Fibroblast of lung (primary cell): ENCODE data around the gene BIN1. TPM values are rescaled to one million over a fixed set of nuclear protein-coding genes. Genes with fewer than 3 reads are reported as not detected.

Experiments
- DNase-seq, 2 donors: peaks; one replicate each; pipeline versions ENCODE4 v3.0.0 to v3.0.0-alpha.2; 2010; ENCODE audit warnings: low read depth in 2 of 2
- H2AFZ ChIP-seq: 2 replicates; pipeline ENCODE4 v1.5.1; 2012; ENCODE audit warnings: low read length, control low read depth, inconsistent platforms
- H3K27ac ChIP-seq: 2 replicates; pipeline ENCODE4 v1.5.1; 2011; ENCODE audit warnings: low read length, control low read depth; ENCODE audit not compliant: insufficient read depth
- H3K27me3 ChIP-seq: 2 replicates; pipeline ENCODE4 v1.5.1; 2011; ENCODE audit warnings: mild to moderate bottlenecking, low read length; ENCODE audit not compliant: control insufficient read depth, insufficient read depth
- H3K36me3 ChIP-seq: 2 replicates; pipeline ENCODE4 v1.5.1; 2011; ENCODE audit warnings: low read length; ENCODE audit not compliant: control insufficient read depth, insufficient read depth
- H3K4me1 ChIP-seq: 2 replicates; pipeline ENCODE4 v1.5.1; 2011; ENCODE audit warnings: low read length; ENCODE audit not compliant: control insufficient read depth, insufficient read depth; ENCODE audit errors: extremely low read depth
- H3K4me2 ChIP-seq: 2 replicates; pipeline ENCODE4 v1.5.1; 2011; ENCODE audit warnings: low read length, control low read depth; ENCODE audit not compliant: insufficient read depth; ENCODE audit errors: extremely low read depth
- H3K4me3 ChIP-seq, 4 experiments: fragments of 200-600 bp in 1 of 4; sonication (generic) in 1 of 4; replicated peaks in 1 of 4; 2 replicates each; pipeline ENCODE4 v1.5.1; 2011 to 2016; ENCODE audit warnings: low read length in 4 of 4, low read depth in 3 of 4, mild to moderate bottlenecking in 3 of 4, control low read depth in 2 of 4, inconsistent platforms in 1 of 4, mixed read lengths in 1 of 4; ENCODE audit not compliant: insufficient read depth in 1 of 4; ENCODE audit errors: control extremely low read depth in 1 of 4
- H3K79me2 ChIP-seq: 2 replicates; pipeline ENCODE4 v1.5.1; 2012; ENCODE audit warnings: mild to moderate bottlenecking, low read length, inconsistent platforms; ENCODE audit not compliant: control insufficient read depth, insufficient read depth
- H3K9ac ChIP-seq: 2 replicates; pipeline ENCODE4 v1.5.1; 2011; ENCODE audit warnings: mild to moderate bottlenecking, low read length, control low read depth; ENCODE audit not compliant: insufficient read depth
- H3K9me3 ChIP-seq: 2 replicates; pipeline ENCODE4 v1.5.1; 2012; ENCODE audit warnings: low read depth, low read length; ENCODE audit not compliant: control insufficient read depth, insufficient read depth
- H4K20me1 ChIP-seq: 2 replicates; pipeline ENCODE4 v1.5.1; 2011; ENCODE audit warnings: low read length; ENCODE audit not compliant: control insufficient read depth, insufficient read depth; ENCODE audit errors: extremely low read depth
- CTCF ChIP-seq, 2 donors: IDR thresholded peaks in 1 of 2; conservative IDR thresholded peaks in 1 of 2; 1 replicate in 1 of 2; 2 replicates in 1 of 2; pipeline ENCODE4 v1.5.1; 2011 to 2012; ENCODE audit warnings: low read length in 2 of 2, control low read depth in 1 of 2, inconsistent platforms in 1 of 2, low read depth in 1 of 2, mild to moderate bottlenecking in 1 of 2
- EZH2 ChIP-seq: IDR thresholded peaks from 2 replicates; pipeline ENCODE4 v1.5.1; 2012; ENCODE audit warnings: low read length, control low read depth, mild to moderate bottlenecking; ENCODE audit errors: missing control alignments
- polyA plus RNA-seq, 2 donors: library from polyadenylated mRNA; depleted of rRNA in 1 of 2; stranded (reverse) in 1 of 2; unstranded in 1 of 2; fragments of >200 nt; gene quantifications; 2 replicates each; pipeline ENCODE4 v1.2.1, GENCODE V29; 2011 to 2012; ENCODE audit warnings: missing spikeins in 1 of 2
- total RNA-seq: library from RNA; depleted of rRNA; stranded (reverse); fragments of >200 nt; gene quantifications from 2 replicates; pipeline ENCODE4 v1.2.1, GENCODE V29; 2014

Gene BIN1
- total and polyA plus RNA-seq, 2 donors (not counting 1 experiment from before 2014, with no cell fraction given), result 17.3 to 68.7 TPM

- TF ChIP-seq EZH2 (no peak), CTCF (conservative IDR thresholded peaks at IDR 0.05 in 1 of 2, IDR thresholded peaks at IDR 0.05 in 1 of 2; ENCODE audit: low read depth in 1 of 2, low read length in 2 of 2) (peak in 1 of 2 donors; percentile 15)
- Histone ChIP-seq H4K20me1 (no peaks in the 10 kb centered on the region), H3K4me3 (no peak overlapping the region), H2AFZ (no peak overlapping the region), H3K27ac (no peak overlapping the region), H3K27me3 (no peaks in the 10 kb centered on the region), H3K9me3 (no peaks in the 10 kb centered on the region), H3K9ac (no peak overlapping the region), H3K36me3 (no peaks in the 10 kb centered on the region), H3K4me2 (no peak overlapping the region), H3K79me2 (no peaks in the 10 kb centered on the region), H3K4me1 (peaks cover 7% of the 10 kb centered on the region)
- DNase-seq, result no peak
These were observed 79.2 kb downstream of the BIN1 start for GRCh38 chr2:127027715-127028114.

GRCh38 chr2:127025359-127026166 lies 81.4 kb downstream of the BIN1 start:
- TF ChIP-seq CTCF (conservative IDR thresholded peaks at IDR 0.05 in 1 of 2, IDR thresholded peaks at IDR 0.05 in 1 of 2; ENCODE audit: low read depth in 1 of 2, low read length in 2 of 2) (peak; percentile 22 to 40), EZH2 (no peak)
- no peaks in the 10 kb centered on the region for H3K9me3 ChIP-seq
- H3K9ac ChIP-seq, result peak overlapping the region; percentile 25
- H3K27ac ChIP-seq, result peak overlapping the region; percentile 34
- H3K4me3 ChIP-seq, result peak overlapping the region; percentile 51 to 86 (median 57)
- peak; percentile 83 to 95 for DNase-seq
- no peaks in the 10 kb centered on the region for H3K27me3 ChIP-seq
- peak overlapping the region; percentile 86 for H2AFZ ChIP-seq
- H3K4me2 ChIP-seq, result peak overlapping the region; percentile 95
- H3K79me2 ChIP-seq, result no peaks in the 10 kb centered on the region
- H3K4me1 ChIP-seq, result peaks cover 4% of the 10 kb centered on the region
- H4K20me1 ChIP-seq, result no peaks in the 10 kb centered on the region
- H3K36me3 ChIP-seq, result no peaks in the 10 kb centered on the region

GRCh38 chr2:127024769-127025358 lies 82.1 kb downstream of the BIN1 start:
- Histone ChIP-seq H3K27ac (peak overlapping the region; percentile 13), H3K9ac (peak overlapping the region; percentile 25), H3K9me3 (no peaks in the 10 kb centered on the region), H4K20me1 (no peaks in the 10 kb centered on the region), H3K4me1 (peaks cover 4% of the 10 kb centered on the region), H3K36me3 (no peaks in the 10 kb centered on the region), H3K4me2 (peak overlapping the region; percentile 95), H2AFZ (peak overlapping the region; percentile 86), H3K4me3 (peak overlapping the region; percentile 51 to 86 (median 57)), H3K79me2 (no peaks in the 10 kb centered on the region), H3K27me3 (no peaks in the 10 kb centered on the region)
- peak in 1 of 2 donors; percentile 54 for DNase-seq
- TF ChIP-seq CTCF (conservative IDR thresholded peaks at IDR 0.05 in 1 of 2, IDR thresholded peaks at IDR 0.05 in 1 of 2; ENCODE audit: low read depth in 1 of 2, low read length in 2 of 2) (peak in 1 of 2 donors; percentile 49), EZH2 (no peak)
